HepG2 (cell line): ENCODE measurements around the gene CCDC102B. TPM values are rescaled to one million over a fixed set of nuclear protein-coding genes. Genes with fewer than 3 reads are reported as not detected.

ENCODE experiments used
- PLRG1 ChIP-seq: fragments of 450-650 bp; conservative IDR thresholded peaks from 2 replicates; pipeline ENCODE4 v1.6.1; 2016
- RAD51 ChIP-seq: fragments of 450-650 bp; IDR thresholded peaks from 2 replicates; pipeline ENCODE4 v1.6.1; 2016; ENCODE audit warnings: borderline replicate concordance
- SRSF9 ChIP-seq: fragments of 200-400 bp; formaldehyde crosslinking; IDR thresholded peaks from 2 replicates; pipeline ENCODE4 v1.6.1; 2018; ENCODE audit warnings: borderline replicate concordance, mild to moderate bottlenecking, low read depth, low read length; ENCODE audit not compliant: insufficient read depth, poor library complexity, severe bottlenecking
- polyA plus RNA-seq, 8 experiments: library from polyadenylated mRNA; depleted of rRNA in 3 of 8; stranded (reverse) in 7 of 8; unstranded in 1 of 8; fragments of >200 nt; fragmentation: Illumina TruSeq in 4 of 8; extraction: Trizol in 4 of 8; gene quantifications; 2 replicates each; pipeline versions ENCODE4 v1.2.1 to v1.2.3, GENCODE V29; 2011 to 2016; ENCODE audit warnings: low read depth in 4 of 8, missing spikeins in 1 of 8, mixed read lengths in 1 of 8; ENCODE audit not compliant: insufficient read depth in 1 of 8
- total RNA-seq, 5 experiments: library from RNA; depleted of rRNA; stranded (reverse); fragments of >200 nt; fragmentation: Illumina TruSeq; extraction: Trizol; gene quantifications; 2 replicates each; pipeline ENCODE4 v1.2.3, GENCODE V29; 2016; ENCODE audit warnings: low read depth in 1 of 5
- TF ChIP-seq, protein P1 (sequence below), 2 experiments: fragments of 450-650 bp in 1 of 2; sonication (generic) in 1 of 2; formaldehyde crosslinking in 1 of 2; IDR thresholded peaks; 2 replicates each; pipeline versions ENCODE4 v1.6.1 to v1.8.0; 2016 to 2022; ENCODE audit warnings: antibody characterized with exemption in 1 of 2, mild to moderate bottlenecking in 1 of 2, missing genetic modification reagents in 1 of 2
- TF ChIP-seq, protein P2 (sequence below): sonication (generic); formaldehyde crosslinking; IDR thresholded peaks from 2 replicates; pipeline ENCODE4 v1.8.0; 2022; ENCODE audit warnings: missing genetic modification reagents, low read depth, mild to moderate bottlenecking, borderline replicate concordance
- TF ChIP-seq, protein P3 (sequence below): sonication (generic); formaldehyde crosslinking; IDR thresholded peaks from 2 replicates; pipeline ENCODE4 v1.4.0; 2020; ENCODE audit warnings: missing genetic modification reagents
- TF ChIP-seq, protein P4 (sequence below): sonication (generic); formaldehyde crosslinking; IDR thresholded peaks from 2 replicates; pipeline ENCODE4 v1.4.0; 2020; ENCODE audit warnings: missing genetic modification reagents
- TF ChIP-seq, protein P5 (sequence below): sonication (generic); formaldehyde crosslinking; IDR thresholded peaks from 2 replicates; pipeline ENCODE4 v1.5.0; 2020; ENCODE audit warnings: missing genetic modification reagents, mild to moderate bottlenecking, borderline replicate concordance

The CCDC102B gene
- total and polyA plus RNA-seq, 2 of the 13 experiments (the other 11 are each of a cell fraction or from before 2014, with no cell fraction given) = 2.3 to 3.7 TPM

DNA sequence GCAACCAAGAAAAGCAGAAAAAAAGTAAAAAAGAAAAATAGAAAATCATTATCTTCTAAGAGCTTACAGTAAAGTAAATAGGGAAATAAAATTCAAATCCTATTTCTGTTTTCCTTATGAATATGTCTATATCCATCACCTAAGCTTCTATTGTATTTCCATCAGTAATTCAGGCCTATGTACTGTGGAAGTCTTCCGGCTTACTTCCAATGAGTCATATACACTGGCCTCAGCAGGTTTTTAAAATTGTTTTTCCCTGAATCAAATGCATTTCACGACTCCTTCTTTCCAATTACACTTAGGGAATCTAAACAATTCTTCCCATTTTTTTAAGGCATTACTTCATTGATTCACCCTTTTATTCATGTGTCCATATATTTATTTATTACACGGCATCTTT is 164.7 kb downstream of the CCDC102B start (continued):
- TF ChIP-seq, protein P1, sequence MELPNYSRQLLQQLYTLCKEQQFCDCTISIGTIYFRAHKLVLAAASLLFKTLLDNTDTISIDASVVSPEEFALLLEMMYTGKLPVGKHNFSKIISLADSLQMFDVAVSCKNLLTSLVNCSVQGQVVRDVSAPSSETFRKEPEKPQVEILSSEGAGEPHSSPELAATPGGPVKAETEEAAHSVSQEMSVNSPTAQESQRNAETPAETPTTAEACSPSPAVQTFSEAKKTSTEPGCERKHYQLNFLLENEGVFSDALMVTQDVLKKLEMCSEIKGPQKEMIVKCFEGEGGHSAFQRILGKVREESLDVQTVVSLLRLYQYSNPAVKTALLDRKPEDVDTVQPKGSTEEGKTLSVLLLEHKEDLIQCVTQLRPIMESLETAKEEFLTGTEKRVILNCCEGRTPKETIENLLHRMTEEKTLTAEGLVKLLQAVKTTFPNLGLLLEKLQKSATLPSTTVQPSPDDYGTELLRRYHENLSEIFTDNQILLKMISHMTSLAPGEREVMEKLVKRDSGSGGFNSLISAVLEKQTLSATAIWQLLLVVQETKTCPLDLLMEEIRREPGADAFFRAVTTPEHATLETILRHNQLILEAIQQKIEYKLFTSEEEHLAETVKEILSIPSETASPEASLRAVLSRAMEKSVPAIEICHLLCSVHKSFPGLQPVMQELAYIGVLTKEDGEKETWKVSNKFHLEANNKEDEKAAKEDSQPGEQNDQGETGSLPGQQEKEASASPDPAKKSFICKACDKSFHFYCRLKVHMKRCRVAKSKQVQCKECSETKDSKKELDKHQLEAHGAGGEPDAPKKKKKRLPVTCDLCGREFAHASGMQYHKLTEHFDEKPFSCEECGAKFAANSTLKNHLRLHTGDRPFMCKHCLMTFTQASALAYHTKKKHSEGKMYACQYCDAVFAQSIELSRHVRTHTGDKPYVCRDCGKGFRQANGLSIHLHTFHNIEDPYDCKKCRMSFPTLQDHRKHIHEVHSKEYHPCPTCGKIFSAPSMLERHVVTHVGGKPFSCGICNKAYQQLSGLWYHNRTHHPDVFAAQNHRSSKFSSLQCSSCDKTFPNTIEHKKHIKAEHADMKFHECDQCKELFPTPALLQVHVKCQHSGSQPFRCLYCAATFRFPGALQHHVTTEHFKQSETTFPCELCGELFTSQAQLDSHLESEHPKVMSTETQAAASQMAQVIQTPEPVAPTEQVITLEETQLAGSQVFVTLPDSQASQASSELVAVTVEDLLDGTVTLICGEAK (IDR thresholded peaks at IDR 0.05) = no peak
- TF ChIP-seq, protein P1 (CRISPR knock-in tag; IDR thresholded peaks at IDR 0.05) = no peak
- TF ChIP-seq, protein P2, sequence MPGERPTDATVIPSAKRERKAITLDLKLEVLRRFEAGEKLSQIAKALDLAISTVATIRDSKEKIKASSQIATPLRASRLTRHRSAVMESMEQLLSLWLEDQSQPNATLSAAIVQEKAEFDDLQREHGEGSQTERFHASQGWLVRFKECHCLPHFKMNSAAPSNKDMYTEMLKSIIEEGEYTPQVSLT (CRISPR knock-in tag) = no peak
- TF ChIP-seq, protein P3, sequence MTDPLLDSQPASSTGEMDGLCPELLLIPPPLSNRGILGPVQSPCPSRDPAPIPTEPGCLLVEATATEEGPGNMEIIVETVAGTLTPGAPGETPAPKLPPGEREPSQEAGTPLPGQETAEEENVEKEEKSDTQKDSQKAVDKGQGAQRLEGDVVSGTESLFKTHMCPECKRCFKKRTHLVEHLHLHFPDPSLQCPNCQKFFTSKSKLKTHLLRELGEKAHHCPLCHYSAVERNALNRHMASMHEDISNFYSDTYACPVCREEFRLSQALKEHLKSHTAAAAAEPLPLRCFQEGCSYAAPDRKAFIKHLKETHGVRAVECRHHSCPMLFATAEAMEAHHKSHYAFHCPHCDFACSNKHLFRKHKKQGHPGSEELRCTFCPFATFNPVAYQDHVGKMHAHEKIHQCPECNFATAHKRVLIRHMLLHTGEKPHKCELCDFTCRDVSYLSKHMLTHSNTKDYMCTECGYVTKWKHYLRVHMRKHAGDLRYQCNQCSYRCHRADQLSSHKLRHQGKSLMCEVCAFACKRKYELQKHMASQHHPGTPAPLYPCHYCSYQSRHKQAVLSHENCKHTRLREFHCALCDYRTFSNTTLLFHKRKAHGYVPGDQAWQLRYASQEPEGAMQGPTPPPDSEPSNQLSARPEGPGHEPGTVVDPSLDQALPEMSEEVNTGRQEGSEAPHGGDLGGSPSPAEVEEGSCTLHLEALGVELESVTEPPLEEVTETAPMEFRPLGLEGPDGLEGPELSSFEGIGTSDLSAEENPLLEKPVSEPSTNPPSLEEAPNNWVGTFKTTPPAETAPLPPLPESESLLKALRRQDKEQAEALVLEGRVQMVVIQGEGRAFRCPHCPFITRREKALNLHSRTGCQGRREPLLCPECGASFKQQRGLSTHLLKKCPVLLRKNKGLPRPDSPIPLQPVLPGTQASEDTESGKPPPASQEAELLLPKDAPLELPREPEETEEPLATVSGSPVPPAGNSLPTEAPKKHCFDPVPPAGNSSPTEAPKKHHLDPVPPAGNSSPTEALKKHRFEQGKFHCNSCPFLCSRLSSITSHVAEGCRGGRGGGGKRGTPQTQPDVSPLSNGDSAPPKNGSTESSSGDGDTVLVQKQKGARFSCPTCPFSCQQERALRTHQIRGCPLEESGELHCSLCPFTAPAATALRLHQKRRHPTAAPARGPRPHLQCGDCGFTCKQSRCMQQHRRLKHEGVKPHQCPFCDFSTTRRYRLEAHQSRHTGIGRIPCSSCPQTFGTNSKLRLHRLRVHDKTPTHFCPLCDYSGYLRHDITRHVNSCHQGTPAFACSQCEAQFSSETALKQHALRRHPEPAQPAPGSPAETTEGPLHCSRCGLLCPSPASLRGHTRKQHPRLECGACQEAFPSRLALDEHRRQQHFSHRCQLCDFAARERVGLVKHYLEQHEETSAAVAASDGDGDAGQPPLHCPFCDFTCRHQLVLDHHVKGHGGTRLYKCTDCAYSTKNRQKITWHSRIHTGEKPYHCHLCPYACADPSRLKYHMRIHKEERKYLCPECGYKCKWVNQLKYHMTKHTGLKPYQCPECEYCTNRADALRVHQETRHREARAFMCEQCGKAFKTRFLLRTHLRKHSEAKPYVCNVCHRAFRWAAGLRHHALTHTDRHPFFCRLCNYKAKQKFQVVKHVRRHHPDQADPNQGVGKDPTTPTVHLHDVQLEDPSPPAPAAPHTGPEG (CRISPR knock-in tag) = no peak
- no peak for TF ChIP-seq SRSF9
- TF ChIP-seq, protein P4, sequence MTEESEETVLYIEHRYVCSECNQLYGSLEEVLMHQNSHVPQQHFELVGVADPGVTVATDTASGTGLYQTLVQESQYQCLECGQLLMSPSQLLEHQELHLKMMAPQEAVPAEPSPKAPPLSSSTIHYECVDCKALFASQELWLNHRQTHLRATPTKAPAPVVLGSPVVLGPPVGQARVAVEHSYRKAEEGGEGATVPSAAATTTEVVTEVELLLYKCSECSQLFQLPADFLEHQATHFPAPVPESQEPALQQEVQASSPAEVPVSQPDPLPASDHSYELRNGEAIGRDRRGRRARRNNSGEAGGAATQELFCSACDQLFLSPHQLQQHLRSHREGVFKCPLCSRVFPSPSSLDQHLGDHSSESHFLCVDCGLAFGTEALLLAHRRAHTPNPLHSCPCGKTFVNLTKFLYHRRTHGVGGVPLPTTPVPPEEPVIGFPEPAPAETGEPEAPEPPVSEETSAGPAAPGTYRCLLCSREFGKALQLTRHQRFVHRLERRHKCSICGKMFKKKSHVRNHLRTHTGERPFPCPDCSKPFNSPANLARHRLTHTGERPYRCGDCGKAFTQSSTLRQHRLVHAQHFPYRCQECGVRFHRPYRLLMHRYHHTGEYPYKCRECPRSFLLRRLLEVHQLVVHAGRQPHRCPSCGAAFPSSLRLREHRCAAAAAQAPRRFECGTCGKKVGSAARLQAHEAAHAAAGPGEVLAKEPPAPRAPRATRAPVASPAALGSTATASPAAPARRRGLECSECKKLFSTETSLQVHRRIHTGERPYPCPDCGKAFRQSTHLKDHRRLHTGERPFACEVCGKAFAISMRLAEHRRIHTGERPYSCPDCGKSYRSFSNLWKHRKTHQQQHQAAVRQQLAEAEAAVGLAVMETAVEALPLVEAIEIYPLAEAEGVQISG (CRISPR knock-in tag) = no peak
- TF ChIP-seq RAD51 = no peak
- TF ChIP-seq, protein P5, sequence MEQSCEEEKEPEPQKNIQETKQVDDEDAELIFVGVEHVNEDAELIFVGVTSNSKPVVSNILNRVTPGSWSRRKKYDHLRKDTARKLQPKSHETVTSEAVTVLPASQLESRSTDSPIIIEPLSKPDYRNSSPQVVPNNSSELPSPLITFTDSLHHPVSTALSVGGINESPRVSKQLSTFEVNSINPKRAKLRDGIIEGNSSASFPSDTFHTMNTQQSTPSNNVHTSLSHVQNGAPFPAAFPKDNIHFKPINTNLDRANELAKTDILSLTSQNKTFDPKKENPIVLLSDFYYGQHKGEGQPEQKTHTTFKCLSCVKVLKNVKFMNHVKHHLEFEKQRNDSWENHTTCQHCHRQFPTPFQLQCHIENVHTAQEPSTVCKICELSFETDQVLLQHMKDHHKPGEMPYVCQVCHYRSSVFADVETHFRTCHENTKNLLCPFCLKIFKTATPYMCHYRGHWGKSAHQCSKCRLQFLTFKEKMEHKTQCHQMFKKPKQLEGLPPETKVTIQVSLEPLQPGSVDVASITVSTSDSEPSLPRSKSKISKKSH = no peak
- TF ChIP-seq PLRG1 = no peak
